ENCODE data around the gene FBXO36.
"Not testable (repeated sequence)": the region's sequence is repeated elsewhere in the genome, so short reads cannot be mapped to it uniquely, and the experiment has no call there.

Gene FBXO36, protein sequence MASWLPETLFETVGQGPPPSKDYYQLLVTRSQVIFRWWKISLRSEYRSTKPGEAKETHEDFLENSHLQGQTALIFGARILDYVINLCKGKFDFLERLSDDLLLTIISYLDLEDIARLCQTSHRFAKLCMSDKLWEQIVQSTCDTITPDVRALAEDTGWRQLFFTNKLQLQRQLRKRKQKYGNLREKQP
- 2.2 to 3.0 (median 2.5) reads per million in 4 donors for total RNA-seq

DNA sequence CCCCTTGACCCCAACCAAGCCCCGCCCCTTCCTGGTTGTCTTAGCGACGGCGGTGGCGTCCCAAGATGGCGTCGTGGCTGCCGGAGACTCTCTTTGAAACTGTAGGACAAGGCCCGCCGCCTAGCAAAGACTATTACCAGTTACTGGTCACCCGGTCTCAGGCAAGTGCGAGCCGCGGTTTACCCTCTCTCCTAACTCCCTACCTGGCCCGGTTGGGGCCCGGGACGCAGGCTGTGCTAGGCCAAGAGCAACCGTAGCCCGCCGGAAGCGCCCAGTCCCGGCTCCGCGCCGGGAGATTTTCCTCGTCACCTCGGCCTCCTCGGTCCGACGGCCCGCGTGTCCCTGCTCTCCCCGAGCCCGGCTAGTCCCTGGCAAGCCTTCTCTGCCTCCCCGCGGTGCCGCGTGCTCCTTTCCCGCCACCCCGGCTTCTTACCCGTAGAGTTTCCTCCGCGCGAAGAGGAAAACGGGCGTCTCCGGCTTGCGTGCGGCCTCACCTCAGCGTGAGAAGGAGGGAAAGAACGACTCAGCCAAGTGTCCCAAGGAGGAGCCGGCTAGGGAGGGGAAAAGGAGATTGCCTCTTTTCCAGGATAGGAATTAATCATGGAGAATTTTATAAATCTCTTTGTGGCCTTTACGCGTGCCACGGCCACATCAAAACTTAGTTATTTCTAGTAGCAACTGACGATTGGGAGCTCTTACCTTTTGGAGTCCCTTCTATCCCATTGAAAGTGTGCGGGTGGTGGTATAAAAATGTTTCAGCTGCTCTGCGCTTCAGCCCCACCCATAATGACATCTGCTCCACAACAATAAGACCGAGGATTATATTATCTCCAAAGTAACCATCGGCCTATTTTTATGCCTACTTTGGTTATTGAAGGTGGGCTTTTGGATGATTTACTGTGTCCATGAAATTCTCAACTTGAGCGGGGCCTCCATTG, at the start of gene FBXO36:
TSS of gene FBXO36 (plus strand) at position 55 of the 938 bp plus-strand sequence. CDS start at position 66, 11 bp downstream.
- peak in 4 of 5 donors; percentile 74 to 87 (median 80) for DNase-seq

DNA sequence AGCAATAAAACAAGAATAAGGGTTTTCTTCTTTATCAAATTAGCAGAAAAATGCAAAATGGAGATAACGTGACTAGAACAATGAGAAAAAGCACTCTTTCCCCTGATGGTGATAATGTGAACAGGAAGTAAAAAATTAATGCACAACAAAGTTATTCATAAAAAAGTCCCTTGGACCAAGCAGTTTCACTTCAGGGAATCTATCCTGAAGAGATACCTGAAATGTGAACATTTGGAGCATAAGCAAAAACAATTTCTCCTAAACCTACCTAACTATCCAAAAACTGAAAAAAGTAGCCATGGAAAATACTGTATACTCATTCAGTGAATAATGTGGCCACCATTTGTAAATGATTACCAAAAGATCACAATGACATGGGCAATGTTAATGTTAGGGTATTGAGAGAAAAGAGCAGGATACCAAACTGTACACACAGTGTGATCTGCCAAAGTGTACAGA, 49.2 kb upstream of the FBXO36 start:
- DNase-seq = no peak

DNA sequence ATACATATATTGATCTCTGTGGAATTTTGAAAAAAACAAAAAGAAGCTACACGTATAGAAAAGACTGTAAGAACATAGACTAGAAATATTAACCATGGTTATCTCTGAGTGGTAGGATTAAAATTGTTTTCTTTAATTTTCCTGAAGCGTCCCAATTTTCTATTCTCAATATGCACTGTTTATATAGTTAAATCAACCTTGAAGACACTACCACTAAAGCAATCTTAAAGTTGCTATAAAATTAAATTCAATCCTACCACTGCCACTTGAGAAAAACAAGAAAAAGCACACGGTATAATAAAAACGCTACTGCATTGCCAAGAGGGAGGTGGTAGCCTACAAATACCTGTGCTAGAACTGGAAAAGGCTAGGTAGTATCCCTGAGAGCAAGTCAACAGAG, 47.7 kb upstream of the FBXO36 start:
- DNase-seq = no peak

DNA sequence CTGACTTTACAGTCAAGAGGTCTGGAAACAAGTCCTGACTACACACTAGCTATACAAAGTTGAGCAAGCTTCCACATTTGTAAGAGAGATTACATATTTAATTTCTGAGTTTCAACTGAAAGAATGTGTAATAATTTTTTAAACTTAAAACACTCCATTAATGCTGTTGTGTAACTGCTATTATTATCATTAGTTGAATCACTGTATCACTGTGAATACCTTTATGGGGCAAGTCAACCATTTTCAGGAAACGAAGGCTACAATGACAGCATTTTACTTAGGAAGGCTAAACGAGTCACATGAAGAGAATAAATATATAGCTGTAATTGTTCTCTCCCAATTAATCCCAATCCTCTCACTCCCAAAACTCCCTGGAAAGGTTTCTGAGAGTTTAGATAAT, 46.8 kb upstream of the FBXO36 start:
- no peak for DNase-seq

DNA sequence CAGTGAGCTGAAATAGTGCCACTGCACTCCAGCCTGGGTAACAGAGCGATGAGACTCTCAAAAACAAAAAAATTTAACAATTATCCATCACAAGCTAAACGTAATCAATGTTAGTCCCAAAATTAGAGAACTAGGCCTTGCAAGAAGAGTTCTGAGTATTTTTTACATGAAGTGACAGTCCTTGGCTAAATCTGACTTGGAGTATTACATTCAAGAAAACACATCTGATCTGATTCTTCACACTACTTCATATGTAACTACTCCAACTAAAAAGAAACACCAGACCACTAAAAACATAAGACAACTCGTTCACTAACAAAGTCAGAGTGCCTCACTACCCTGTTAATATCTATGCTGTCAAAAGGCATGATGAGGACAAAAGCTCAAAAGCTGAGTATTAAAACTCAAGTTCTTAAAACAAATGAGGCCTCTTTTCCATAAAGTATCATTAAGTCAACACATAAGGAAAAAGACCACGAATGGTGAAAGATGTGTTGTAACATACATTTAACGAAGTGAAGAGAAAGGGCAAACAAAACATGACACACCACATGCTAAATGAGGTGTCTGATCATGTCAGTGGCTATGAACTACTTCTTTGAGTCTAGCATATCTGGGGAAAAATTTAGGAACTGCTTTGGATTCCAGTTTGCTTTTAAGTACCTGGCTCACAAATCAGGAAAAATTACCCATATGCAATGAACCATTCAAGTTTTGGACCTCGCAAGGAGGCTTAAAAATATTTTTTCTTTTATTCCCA, 42.9 kb upstream of the FBXO36 start:
- DNase-seq = no peak

DNA sequence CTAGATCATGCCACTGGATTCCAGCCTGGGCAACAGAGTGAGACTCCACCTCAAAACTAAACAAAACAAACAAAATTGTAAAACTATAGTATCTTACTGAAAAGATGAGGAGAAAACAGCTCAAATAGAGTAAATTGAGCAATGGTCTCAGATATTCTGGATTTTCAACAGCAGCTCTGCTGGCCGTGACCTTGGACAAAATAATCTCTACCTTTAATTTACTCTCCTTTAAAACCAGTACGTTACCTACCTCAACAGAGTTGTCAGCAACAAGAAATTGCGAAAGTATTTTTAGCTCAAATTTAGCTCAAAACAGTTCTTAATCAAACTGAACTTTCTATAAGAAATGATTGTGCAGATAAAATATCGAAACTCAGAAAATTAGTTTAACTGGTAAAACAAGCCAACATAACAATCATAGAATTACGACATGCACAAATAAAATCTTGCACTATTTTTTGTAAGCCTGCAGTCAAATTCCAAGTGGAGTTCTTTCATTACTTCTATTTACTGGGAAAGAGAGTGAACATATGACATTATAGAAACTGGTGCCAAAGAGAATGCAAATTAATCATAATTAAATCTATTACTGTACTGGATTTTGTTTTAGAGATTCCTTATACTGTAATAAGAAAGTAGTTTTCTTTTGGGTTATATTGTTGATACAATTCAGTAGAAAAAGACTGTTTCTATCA, 41.3 kb upstream of the FBXO36 start:
- no peak for DNase-seq

DNA sequence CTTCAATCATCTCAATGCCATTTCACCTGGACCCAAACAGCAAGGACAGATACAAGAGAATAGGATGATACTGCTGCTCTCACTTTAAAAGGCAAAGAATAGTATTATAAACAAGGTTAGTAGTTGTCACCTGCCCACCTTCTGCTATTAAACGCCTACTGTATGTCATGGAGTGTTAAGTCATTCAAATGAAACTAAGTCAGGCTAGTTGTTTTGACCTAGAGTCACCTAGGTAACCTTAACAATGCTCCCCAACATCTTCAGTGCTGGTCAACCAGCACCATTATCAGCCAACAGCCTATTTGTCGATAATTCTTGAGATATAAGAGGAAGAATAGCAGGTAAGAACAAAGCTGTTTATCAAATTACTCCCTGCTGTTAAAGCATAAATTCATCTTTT, 39.7 kb upstream of the FBXO36 start:
- no peak for DNase-seq

DNA sequence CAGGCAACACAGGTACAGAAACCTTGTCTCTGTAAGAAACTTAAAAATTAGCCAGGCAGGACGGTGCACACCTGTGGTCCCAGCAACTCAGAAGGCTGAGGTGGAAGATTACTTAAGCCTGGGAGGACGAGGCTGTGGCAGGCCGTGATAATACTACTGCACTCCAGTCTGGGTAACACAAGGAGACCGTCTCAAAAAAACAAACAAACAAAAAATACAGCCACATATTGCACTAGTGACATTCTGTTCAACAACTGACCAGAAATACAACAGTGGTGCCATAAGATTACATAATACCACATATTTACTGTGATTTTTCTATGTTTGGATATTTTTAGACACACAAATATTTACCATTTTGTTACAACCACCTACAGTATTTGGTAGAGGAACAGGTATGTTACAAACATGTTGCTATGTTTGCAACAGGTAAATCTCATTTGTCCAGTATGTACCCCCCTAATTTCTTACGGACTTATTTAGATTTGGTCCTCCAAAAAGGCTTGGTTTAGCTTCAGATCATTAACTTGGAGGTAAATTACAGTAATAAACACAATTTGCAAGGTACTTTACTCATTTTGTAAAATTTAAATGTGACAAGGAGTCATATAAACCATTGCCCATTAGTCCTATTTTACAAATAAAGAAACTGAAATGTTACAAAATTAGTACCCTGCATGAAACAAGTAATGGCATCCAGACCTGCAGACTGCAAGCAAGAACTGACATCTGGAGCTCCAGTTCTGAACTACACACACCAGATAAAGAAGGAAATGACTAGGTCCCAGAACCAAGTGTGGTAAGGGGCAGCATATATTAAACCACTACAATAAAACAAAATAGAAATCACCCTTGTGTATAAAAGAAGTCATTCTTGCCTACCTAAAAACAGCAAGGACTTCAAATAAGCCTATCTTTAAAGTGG, 37.3 kb upstream of the FBXO36 start:
- peak in 1 of 5 donors; percentile 19 for DNase-seq

DNA sequence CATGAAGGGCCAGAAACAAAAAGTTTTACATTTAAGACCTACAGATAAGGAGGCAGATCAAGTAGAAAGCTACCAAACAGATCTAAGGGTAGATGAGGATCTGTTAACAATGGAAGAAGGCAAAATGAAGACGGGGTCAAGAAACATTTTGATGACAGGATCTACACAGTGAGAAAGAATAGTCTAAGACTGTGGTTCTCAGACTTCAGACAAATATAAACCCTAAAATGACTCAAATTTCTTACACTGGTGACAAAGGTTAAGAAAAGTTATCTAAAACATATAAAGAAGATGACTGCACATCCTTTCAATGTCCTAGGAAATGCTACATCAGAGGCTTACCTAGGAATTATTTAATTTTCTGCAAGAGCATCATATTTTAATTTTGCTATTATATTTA, 34.9 kb upstream of the FBXO36 start:
- no peak for DNase-seq

DNA sequence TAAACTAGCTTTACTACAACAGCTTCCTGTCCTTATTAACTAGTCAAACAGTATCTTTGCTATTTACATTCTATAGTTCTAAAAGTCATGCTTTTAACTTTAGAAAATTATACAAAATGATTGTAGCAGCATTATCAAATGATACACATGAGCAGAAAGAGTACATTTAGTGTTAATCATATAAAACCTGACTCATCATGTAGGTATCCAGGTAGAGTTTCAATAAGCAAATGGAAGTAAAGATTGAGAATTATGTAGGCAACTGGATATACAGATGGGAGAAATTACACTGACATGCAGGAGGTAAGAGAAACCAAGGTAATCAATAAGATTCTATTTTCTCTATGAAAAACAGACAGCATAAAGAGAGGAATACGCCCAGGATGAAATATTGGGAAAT, 34.3 kb upstream of the FBXO36 start:
- DNase-seq = no peak

DNA sequence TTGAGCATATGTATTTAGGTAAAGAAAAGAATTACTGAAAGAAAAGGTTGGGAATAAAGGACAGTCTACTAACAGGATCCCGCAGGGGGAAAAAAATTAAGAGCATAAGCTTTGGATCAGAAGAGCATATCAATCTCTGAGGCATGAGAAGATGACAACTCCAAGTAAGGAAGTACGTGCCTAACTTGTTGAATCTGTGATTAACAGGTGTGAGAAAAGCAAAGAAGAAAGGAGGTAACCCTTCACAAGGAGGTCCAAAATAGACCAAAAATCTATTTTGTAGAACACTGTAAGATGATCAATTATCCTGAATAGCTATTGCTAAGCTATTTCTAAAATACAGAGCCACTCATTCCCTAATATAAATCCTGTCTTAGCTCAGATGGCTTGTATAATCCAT, 33.3 kb upstream of the FBXO36 start:
- DNase-seq = no peak

DNA sequence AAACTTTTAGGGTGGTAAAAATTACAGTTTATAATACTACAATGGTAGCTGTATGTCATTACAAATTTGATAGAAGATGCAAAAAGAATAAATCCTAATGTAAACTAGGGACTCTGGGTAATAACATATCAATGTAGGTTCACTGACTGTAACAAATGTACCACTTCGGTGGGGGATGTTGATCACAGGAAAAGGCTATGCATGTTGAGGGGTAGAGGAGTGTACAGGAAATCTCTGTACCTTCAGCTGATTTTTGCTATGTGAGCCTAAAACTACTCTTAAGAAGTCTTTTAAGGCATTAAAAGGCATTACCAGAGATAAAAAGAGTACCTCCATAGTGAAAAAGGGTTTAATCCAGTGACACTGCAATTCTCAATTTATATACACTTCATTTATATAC, 25.4 kb upstream of the FBXO36 start:
- DNase-seq = no peak

DNA sequence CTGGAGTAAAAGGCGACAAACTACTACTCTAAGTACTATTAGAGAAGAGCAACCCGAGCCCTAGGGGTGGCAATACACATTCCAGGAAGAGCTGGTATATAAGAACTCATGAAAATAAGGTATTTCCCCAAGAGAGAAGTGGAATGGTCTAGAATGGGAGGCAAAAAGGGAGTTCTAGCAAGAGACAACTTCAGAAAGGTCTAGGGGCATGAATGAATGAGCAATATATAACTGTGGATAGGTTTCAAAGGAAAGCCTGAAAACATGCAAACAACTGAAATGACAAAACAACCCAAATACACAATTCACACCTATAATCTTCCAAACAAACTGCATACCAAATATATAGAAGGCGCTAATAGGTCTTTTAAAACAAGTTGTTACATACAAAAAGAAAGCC, 22.7 kb upstream of the FBXO36 start:
- DNase-seq = no peak

DNA sequence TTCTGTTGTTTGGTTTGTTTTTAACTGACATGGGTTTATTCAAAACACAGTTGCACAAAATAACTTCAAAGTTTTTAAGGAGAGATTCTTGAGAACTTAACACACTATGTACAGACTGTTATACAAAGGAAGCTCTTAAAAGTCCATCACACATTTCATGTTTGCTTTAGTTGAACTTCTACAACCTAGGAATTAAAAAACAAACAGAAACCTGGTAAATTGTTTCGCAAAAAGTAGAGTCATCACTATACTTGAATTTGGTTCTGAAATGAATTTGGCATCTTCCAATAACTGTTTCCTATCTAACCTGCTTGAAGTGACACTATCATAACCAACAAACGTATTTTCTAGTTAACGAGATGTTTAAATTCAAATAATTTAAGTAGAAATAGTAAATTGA, 22.3 kb upstream of the FBXO36 start:
- peak in 1 of 5 donors; percentile 51 for DNase-seq

DNA sequence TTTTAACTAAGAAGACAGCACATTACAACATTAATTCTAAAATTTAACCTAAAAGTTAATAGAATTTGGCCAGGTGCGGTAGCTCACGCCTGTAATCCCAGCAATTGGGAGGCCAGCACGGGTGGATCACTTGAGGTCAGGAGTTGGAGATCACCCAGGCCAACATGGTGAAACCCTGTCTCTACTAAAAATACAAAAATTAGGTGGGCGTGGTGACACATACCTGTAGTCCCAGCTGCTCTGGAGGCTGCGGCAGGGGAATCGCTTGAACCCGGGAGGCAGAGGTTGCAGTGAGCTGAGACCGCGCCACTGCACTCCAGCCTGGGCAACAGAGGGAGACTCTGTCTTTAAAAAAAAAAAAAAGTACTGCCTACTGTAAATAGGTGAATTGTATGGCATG, 21.8 kb upstream of the FBXO36 start:
- DNase-seq = not testable (repeated sequence)

DNA sequence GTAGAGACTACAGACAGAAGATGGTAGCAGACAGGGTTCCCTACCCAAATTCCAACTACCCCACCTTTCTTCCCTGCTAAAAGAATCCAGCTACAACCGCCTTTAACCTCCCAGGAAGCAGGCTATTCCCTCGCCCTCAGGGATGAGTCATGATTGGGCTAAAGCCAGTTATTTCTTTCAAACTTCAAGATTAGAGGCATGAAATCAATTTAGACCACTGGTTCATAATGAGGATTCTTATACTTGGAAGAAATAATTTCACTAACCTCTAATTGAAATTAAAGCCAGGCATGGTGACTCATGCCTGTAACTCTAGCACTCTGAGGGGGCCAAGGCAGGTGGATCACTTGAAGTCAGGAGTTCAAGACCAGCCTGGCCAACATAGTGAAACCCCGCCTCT, 20.5 kb upstream of the FBXO36 start:
- no peak for DNase-seq

DNA sequence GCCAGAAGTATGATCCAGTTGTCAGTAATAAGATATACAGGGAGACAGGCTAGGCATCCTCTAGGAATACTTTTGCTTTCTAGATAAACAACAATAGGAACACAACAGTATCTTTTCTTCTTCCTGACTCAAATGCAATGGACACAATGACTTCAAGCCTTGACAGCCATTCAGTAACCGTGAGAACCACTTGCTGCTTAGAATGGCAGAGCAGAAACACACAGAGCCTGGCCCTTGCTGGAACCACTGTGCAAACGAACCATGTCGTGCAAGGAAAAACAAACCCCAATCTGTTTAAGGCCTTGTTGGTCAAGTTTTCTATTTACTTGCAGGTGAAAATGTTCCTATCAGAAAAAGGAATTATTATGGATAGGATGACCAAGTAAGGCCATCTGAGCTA, 19.3 kb upstream of the FBXO36 start:
- no peak for DNase-seq

DNA sequence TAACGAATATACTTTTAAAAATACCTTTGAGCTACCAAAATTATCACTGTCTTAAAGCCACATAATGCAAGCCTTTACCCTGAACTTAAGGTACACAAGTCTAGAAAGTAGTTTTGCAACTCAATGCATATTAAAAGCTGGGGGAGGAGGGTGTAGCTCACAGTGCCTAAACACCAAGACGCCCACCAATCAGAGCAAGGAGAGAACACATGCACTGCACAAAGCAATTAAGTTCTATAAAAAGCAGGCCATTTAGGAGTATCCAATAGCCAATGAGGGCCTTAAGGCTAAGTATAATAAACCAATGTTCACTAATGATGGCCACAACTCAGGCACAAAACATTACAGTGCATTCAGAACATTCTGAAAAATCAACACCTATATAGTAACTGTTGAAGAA, 16.7 kb upstream of the FBXO36 start:
- no peak for DNase-seq

DNA sequence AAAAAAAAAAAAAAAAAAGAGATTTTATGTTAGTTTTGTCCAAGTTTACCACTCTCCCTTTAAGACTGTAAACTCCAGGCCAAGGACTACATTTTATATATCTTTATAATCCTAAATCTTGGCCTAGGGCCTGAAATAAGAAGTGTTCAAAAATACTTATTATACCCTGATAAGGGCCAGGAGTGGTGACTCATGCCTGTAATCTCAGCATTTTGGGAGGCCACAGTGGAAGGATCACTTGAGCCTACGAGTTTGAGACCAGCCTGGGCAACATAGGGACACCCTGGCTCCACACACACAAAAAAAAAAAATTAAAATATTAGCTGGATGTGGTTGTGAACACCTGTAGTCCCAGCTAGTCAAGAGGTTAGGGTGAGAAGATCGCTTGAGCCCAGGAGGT, 13.2 kb upstream of the FBXO36 start:
- no peak for DNase-seq

DNA sequence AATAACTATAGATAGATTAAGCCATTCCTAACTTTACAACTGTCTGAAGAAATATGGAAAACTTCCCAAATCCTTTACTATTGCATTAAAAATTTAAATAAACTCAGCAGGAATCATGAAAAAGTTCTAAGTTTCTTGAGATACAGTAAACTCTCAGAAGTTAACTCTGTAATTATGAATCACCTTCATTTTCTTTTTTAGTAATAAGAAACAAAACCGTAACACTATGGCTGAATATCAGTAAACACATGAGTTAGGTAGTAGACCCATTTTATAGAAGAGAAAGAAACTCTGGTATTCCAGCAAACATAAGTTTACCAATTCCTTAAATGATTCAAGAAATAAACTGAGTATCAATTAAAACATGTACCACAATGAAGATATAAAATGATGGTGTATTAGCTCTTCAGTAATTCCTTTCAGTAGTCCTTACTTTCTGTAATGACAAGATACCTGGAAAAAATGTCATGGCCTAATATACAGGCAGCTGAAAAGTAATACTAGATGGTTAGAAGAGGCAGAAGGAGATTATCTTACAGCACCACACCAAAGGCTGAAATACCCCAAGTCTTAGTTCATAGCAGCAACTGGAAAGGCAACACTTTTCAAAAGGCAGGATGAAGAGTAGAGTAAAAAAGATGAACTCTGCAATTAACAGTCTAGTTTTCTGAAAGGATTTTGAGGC, 12.0 kb upstream of the FBXO36 start:
- DNase-seq = no peak

DNA sequence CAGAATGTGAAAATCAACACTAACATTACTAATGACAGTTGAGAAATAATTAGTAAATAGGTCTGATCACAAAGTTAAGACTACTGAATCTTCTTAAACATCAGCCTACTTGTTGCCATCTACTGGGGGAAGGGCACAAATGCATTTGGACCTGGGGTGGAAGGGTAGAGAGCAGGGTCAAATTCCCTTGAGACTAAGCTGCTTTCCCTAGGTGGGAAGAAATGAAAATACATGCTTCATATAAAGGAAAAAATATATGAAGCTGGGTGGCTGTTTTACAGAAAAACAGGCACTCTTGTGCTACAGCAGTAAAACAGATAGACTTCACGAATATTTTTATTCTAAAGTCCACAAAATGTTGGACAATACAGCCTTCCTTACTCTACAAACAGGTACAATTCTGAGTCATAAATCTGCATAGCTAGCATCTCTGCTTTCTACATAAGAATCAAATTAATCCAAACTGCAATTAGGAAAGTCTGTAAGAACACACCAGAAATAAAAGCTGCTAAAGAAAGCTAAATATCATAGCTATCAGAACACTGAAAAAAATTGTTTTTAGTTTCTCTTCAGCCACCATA, 11.4 kb upstream of the FBXO36 start:
- peak in 2 of 5 donors; percentile 11 to 32 for DNase-seq

All from T-helper 1 cell (primary cell).